GM12892 (cell line): ENCODE data around the gene IRAK4.

Source experiments
- POLR2AphosphoS5 ChIP-seq: IDR thresholded peaks from 2 replicates; pipeline ENCODE4 v1.6.1; 2011; ENCODE audit warnings: low read depth, low read length, control low read depth
- TAF1 ChIP-seq: IDR thresholded peaks from 2 replicates; pipeline ENCODE4 v1.6.1; 2011; ENCODE audit warnings: low read depth, mild to moderate bottlenecking, control low read depth, low read length, borderline replicate concordance

DNA sequence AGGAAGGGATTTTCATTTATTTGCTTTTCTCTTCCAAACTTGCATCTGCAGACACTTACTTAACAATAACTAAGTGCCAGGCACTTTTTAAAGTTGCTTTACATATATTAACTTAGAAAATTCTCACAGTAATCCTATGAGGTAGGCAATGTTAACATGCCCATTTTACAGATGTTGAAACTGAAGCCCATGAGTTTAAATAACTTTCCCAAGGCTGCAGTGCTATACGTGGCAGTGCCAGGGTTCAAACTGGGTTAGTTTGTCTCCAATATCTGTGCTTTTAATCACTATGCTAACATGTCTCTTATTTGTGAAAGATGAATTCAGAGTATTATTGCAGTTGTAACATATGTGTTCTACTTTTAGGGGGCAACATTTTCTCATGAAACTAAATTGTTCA is 30.1 kb upstream of the IRAK4 start:
- TF ChIP-seq TAF1 (no peak), POLR2AphosphoS5 (no peak)
